ENCODE measurements around the gene ANKH. TPM values are rescaled to one million over a fixed set of nuclear protein-coding genes. Genes with fewer than 3 reads are reported as not detected.
"Not testable (repeated sequence)": the region's sequence is repeated elsewhere in the genome, so short reads cannot be mapped to it uniquely, and the experiment has no call there.

The ANKH gene
- polyA plus RNA-seq, 3 donors, result 8.3 to 14.8 (median 11.0) TPM

DNA sequence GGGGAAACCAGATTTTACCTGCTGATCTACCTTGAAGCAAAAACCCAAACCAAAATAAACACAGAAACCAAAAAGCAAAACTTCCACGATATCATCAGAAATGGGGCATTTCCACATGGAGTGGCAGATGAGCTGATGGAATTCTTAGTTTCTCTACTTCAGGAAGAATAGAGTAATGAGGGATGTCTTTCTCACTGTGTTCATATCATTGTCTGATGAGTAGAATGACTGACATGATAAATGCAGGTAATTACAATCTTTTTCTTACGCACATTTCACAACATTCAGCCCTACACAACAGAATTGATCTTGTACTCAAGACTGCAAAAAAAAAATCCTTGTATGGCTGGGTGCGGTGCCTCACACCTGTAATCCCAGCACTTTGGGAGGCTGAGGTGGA lies 23.2 kb upstream of the ANKH start:
- no peak for DNase-seq

DNA sequence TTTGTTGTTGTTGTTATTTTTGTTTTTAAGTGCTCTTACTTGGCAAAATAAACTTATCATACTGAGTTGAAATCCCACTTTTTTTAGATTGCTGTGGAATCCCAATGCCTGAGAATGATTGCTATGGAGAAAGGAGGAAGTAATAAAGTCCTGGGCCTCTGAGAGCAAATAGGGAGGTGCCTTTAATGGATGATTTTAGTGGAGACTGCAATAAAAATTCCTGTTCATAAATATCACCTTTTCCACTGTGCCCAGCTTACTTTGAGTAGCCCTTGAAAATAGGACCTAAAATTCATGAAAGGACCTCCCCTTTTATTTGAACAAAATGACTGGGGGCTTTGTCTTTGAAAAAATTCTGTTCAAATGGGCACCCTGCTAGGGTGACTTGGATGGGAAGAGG lies 21.8 kb upstream of the ANKH start:
- DNase-seq, result no peak

DNA sequence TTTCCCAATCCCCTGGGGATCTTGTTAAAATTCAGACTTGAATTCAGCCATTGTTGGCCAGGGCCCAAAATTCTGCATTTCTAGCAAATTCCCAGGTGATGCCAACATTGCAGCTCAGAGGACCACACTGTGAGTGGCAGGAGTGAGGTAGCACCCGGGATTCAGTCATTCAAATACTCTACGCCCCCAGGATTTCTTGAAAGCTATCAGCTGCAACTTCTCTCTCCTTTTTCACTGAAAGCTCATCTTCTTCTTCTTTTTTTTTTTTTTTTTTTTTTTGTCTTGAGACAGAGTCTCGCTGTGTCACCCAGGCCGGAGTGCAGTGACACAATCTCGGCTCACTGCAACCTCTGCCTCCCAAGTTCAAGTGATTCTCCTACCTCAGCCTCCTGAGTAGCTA lies 19.3 kb upstream of the ANKH start:
- DNase-seq, result no peak

DNA sequence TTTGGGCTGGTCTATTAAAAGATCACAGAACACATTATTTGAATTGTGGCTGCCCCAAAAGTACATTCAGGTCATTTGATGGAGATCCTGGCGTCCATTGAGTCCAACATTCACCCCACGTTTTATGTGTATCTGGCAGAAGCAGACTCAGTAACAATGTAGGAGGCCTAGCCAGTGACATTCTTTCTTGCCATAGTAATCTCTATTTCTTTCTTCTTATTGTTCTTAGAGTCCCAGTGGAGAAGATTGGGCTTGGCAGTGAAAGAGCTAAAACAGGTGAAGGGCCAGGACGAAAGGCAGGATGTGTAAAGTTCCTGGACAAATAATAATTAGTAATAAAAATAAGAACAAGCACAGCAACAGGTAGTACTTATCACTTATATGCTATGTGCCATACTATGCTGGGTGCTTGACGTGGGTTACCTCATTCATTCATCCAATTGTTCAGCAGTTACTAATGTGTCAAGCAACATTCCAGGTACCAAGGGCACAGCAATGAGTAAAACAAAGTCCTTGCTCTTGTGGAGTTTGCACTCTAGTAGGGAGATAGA lies 12.6 kb upstream of the ANKH start:
- DNase-seq, result no peak

DNA sequence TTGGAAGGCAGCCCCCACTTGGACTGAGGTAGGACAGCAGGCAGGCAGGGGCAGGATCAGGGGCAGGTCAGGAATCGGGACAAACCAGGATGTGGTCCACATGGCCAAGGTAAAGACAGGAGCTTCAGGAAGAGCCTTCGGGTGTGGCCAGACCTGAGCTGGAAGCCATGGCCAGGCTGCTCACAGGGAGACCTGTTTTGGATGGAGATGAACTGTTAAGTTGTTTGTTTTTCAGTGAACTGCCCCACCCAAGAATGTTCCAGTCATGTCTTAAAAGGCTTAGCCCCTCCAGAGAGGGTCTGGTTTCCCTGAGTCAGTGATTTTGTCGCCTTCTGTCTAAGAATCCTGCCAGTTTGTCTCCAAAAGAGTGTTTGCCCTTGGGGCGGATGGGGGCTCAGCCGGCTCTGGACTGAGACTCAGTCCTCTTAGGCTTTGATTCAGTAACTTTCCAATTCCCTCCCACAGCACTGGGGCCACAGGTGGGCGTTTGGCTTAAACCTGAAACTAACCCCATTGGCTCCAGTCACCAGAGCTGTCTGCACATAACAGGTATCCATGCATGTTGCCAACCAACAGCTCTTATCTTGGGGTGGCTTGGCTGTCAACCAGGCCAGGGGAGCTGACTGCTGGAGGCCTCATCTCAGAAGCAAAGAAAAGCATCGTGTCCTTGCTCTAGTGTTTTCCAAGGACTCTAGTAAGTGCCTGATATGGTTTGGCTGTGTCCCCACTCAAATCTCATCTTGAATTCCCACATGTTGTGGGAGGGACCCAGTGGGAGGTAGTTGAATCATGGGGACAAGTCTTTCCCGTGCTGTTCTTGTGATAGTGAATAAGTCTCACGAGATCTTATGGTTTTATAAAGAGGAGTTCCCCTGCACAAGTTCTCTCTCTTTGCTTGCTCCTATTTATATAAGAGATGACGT lies 11.3 kb upstream of the ANKH start:
- DNase-seq, result no peak

DNA sequence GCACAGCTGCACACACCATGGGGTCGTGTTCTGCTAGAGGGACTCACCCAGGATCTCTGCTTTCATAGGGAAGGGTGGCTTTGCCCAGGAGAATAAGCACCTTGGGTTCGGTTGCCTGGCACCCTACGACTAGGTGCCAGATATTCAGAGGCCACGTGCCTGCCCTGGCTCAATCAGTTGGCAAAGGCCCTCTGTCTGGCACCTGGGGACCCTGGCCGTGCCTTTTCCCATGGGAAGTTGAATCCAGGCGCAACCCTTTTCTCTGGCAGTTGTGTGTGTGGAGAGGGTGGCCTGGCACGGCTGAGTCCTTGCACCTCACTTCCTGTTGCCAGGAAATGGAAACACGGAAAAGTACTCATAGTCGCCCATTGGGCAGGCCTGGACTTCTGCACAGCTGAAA lies 10.2 kb upstream of the ANKH start:
- DNase-seq, result no peak

DNA sequence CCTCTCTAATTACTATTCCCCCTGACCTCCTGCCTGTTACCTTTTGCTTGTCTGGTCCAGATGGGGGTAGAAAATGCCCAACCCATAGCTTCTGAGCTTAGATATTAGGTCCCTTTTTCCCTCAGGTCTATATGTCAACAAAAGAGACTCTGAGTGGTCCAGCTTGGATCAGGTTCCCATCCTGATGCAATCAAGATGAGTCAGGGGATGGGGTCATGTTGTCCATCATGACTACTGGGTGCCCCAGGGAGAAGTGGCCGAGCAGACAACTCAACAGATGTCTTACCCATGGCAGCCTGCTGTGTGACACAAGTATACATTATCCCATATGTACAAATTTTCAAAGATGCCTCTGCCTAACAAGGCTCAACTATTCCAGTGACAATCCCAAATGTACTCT lies 9.1 kb upstream of the ANKH start:
- no peak for DNase-seq

DNA sequence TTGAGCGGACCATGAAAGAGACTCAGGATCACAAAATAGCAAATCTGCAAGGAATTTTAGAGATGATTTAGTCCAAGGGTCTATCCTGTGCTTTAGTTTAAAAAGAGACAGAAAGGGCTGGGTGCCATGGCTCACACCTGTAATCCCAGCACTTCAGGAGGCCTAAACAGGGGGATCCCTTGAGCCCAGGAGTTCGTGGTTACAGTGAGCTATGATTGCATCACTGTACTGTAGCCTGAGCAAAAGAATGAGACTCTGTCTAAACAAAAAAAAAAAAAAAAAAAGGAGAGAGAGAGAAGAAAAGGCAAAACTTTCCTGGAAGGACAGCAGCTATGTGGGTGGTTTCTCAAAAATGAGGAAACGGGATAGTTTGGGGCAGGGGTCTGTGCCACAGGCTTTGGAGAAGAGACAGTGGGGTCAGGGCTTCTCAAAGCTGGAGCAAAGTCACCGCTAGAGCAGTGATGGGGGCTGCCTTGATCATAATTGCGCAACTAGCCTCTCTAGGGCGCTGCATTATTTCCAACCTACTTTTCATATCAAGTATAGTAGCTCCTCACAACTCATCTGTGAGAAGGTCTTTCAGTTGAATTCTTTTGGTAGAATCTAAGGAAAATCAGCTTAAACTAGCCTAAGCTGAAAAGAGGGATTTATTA lies 8.5 kb upstream of the ANKH start:
- no peak for DNase-seq

DNA sequence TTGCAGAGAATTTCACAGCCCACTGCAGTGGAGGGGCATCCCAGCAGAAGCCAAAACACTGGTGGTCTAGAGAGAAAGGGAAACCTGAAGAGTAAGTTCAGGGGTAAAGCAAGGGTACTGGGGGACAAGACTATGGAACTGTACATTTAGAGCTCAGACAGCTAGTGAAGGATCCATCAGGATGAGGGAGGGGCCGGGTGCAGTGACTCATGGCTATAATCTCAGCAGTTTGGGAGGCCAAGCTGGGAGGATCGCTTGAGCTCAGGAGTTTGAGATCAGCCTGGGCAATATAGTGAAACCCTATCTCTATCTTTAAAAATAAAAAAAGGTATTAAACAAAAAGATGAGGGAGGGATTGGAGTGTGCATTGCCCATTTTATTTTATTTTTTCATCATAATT lies 7.8 kb upstream of the ANKH start:
- DNase-seq, result no peak

DNA sequence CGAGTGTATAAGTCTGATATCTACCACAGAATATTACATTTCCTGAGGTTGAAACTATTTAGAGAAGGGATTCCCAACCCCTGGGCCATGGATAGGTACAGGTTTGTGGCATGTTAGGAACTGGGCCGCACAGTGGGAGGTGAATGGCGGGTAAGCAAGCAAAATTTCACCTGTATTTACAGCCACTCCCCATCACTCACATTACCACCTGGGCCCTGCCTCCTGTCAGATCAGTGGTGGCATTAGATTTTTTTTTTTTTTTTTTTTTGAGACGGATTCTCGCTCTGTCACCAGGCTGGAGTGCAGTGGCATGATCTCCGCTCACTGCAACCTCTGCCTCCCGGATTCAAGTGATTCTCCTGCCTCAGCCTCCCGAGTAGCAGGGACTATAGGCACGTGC lies 6.6 kb upstream of the ANKH start:
- DNase-seq, result not testable (repeated sequence)

DNA sequence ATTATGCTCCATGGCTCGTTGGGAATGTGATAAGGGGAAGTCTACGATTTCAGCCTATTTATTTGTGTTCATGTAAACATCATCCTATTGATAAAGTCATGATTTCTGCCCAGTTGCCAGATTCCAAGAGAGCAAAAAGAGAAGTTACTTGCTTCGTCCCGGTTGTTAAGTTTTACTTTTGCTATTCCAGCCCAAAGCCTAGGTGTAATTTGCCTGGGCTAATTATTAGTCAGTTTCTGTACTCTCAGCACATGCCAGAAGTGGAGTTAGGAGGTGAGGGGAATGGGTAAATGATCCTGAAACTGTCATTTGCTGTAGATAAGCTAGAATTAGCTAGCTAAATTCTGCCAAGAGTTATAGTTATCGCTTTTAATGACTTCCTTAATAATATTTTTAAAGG lies 4.5 kb upstream of the ANKH start:
- DNase-seq, result no peak

DNA sequence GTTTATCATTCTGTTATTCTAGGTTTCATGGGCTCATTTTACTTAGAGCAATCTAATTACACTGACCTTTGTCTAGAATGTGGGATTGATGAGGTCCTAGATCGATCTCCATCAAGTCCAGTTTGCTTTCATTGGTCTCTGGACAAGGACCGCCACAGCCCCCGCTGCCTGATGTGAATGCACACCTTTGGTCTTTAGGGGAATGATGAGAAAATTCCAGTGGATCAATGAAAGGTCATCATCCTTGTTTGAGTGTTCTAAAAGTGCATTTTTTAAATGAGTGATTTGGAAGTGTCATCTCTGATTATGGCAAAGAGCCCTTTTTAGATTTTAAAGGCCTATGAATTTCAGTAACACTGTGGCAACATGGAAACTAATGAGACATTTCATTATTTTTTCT lies 2.2 kb upstream of the ANKH start:
- no peak for DNase-seq

DNA sequence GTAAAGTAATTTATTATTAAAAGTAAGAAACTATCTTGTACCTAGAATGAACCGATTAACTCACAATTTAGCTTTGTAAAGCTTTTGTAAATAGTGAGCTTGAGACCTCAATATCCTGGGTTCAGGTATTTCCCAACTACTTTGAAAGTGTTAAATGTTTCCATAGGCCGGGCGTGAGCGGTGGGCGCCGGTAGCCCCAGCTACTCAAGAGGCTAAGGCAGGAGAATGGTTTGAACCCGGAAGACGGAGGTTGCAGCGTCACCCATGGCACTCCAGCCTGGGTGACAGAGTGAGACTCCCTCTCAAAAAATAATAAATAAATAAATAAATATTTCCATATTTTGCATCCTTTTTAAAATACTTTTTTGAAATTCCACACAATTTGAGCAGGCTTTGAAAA lies 1.5 kb upstream of the ANKH start:
- DNase-seq, result no peak

DNA sequence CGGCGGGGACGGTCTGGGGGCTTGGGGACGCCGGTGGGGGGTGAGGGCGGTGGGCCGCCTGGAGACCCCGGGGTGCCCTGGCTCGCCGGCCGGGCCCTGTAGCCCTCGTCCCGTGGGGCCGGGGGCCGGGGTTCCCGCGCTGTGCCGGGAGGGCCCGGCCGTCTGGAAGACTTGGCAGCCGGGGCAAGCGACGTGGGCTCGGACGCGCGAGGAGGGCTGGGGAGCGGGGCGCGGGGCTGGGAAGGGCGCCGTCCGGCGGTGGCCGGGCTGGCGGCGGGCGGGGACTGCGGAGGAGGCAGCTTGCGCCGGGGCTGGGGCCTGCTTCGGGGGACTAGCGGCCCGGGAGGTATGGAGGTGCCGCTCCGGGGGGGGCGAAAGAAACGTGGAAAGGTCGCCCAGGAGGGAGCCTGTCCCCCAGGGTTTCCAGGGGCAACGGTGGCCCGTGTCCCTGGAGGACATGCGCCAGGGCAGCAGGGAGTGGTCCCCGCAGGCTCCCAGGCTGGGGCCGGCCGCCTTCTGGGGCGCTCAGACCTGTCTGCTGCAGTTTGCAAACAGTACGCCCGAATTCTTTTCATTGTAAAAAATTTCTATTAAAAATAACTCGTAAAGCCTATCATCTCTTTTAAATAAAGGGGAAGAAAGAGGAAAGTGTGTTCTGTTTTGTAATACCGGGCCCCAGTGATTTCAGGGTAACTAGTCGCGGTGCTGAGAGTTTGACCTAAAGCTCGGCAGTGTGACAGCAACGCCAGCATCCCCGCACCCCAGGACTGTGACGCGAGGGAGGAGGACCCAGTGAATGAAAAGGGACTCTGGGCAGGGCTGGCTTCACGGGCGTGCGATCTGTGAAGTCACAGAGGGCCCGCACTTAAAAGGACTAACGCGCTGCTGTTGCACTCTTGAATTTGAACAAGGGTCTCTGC lies 752 bp upstream of the ANKH start:
- peak; percentile 42 for DNase-seq

DNA sequence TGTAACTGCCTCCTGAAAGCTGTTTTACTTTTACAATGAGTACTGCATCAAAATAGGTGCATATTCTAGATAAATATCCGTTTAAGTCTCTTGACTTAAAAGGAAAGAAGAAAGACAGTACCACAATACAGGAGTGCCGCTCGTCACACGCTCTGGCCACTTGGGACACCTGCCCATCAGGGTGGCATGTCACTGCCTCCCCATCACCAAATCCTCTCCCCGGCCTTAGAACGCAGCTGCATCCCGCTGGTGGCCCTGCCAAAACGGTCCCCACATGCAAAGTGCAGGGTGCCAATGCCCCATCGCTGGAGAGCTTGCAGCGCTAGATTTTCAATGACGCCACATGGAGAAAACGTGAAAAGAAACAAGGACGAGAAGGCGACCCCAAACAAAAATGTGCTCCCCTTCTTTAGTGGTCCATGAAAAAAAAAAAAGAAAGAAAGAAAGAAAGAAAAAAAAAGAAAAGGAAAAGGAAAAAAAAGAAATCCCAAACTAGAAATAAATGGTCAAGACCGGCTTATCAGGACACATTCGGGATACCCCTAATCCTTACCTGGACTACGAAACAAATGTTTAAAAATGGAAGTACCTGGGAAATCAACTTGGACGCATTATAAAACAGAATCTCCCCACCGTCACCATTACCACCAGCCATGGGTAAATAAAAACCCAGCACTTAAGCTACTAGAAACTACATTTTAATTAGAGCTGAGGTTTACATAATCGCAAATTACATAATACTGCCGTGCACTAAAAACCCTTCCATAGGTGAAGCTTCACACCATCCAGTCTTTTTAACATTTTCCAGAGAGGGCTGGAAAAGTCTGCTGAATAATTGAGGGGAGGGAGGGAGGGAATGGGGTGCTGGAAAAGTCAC lies 1.0 kb downstream of the ANKH start:
- no peak for DNase-seq

DNA sequence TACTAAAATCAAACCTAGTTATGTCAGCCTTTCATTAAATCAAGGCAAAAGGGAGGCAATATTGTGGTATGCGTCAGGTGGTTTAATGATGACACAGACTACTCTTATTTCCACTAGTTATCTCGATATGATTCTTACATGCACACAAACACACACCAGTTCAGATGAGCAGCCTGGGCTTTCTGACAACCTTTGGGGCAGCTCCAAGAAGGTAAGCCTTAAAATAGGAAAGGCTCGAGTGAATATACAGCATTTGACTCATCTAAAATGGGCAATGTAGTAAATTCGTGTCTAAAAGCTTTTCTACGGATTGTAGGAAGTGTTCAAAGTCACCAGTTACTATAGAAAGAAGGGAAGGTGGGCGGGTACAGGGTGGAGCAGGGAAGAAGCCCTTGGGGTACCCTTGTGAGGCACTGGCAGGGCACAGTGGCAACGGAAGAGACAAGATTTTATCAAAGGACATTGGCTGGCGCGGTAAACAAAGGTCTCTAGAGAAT lies 1.9 kb downstream of the ANKH start:
- DNase-seq, result no peak

DNA sequence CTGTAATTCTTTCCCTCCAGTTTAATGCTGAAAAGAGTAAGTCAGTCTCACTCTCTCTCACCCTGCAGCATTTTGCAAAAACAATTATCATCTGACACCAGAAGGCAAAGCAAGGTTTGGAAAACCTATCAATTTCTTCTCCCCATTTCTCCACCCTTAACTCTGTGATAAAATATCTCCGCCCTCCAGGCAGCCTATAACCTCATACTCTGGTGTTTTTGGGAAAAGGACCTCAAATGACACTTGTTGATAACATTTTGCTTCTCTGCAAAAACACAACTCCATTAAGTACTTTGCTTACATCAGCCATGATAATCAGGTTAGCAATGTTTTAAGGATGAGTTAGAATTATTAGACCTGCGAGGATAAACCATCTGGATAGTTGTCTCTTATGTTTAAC lies 2.3 kb downstream of the ANKH start:
- no peak for DNase-seq

DNA sequence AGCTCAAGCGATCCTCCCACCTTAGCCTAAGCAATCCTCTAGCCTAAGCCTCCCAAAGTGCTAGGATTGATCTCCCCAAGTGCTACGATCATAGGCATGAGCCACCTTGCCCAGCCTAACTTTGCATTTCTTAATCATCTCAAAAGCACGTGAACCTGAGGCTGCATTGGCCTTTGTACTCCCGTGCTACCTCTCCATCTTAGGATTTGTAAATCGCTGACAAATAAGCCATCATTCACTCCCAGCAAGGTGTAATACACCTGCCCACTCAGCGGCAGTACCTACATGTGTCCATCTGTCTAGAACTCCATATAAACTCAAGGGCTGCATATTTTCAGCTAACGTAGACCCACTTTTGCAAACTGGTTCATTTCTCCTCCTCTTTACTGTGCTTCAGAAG lies 2.8 kb downstream of the ANKH start:
- DNase-seq, result no peak

DNA sequence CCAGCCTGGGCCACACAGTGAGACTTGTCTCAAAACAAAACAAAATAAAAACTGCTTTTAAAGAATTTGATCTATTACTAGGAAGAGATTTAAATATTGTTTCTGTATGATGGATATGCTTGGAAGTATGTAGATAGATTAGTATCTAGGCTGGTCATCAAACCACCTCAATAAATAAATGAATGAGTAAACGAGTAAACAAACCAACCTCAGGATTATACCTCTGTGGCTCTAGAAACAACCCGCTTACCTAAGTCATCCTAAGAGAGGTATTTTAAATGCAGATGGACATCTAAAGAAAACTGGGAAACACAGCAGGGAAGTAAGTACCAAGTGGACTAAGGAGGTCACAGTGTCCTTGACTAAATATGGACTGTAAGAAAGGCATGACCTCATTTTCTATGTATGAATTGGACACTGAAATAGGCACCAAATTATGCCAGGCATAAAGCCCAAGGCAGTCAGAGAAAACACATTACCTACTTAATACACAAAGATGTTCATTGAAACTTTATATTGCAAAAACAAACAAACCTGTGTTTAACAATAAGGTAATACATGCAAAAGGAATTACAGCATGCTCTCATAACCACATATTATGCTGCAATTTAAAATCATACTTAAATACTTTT lies 7.3 kb downstream of the ANKH start:
- no peak for DNase-seq

DNA sequence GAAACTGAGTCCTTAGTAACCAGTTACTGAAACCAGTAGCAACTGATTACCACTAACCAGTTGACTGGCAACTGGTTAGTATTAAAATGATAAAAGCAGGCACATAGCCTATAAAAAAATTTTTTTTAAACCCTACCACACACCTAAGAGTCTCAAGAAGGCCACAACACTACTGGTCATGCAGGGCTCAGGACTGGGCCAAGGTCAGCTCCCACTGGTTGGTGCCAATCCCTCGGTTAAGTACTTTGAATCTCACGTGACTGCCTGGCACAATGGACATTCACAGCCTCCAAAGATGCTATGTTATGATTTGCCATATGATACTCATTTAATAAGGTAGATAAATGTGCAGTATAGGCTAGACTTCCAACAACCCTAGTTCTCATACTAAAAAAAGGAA lies 8.5 kb downstream of the ANKH start:
- no peak for DNase-seq

Data from renal pelvis (tissue), 4 donors.